H1 (cell line): ENCODE measurements around the gene VEZT. TPM values are rescaled to one million over a fixed set of nuclear protein-coding genes. Genes with fewer than 3 reads are reported as not detected.

Experiments
- CTCF ChIA-PET: fragments of 300-600 bp; sonication (Branson Sonifier 250); formaldehyde crosslinking; loops from one replicate; lab custom pipeline; 2021; ENCODE audit not compliant: partially characterized antibody; lab: Charles Lee
- POLR2A ChIA-PET: fragments of 300-600 bp; sonication (Branson Sonifier 250); formaldehyde crosslinking; loops from one replicate; lab custom pipeline; 2021; ENCODE audit warnings: inconsistent platforms; ENCODE audit not compliant: partially characterized antibody; lab: Charles Lee
- DNase-seq, 2 experiments: peaks; one replicate each; pipeline versions ENCODE4 v3.0.0 to v3.0.0-alpha.2; 2010 to 2022; ENCODE audit warnings: low spot score in 2 of 2, low read depth in 1 of 2, mixed read lengths in 1 of 2
- FAIRE-seq: peaks from 2 replicates; lab custom pipeline; 2011; peaks lifted over from hg19 to GRCh38; lab: Jason Lieb, UNC
- H2AFZ ChIP-seq: 2 replicates; pipeline ENCODE4 v1.8.1; 2012; ENCODE audit warnings: low read length, inconsistent platforms
- H2AK5ac ChIP-seq: 2 replicates; pipeline ENCODE4 v1.6.1; 2013; ENCODE audit warnings: low read depth, low read length
- H2BK120ac ChIP-seq: replicated peaks from 2 replicates; pipeline ENCODE3; 2013; ENCODE audit warnings: low read depth, low read length, inconsistent platforms
- H2BK12ac ChIP-seq: 2 replicates; pipeline ENCODE4 v1.6.1; 2013; ENCODE audit warnings: low read depth, low read length
- H2BK15ac ChIP-seq: 2 replicates; pipeline ENCODE4 v1.6.1; 2013; ENCODE audit warnings: low read length
- H2BK20ac ChIP-seq: 2 replicates; pipeline ENCODE4 v1.6.1; 2013; ENCODE audit warnings: low read length
- H2BK5ac ChIP-seq: 2 replicates; pipeline ENCODE4 v1.6.1; 2013; ENCODE audit warnings: low read depth, low read length
- H3K14ac ChIP-seq: 2 replicates; pipeline ENCODE4 v1.6.1; 2013; ENCODE audit warnings: inconsistent platforms; ENCODE audit not compliant: insufficient read length
- H3K18ac ChIP-seq: 2 replicates; pipeline ENCODE4 v1.6.1; 2013; ENCODE audit warnings: low read length; ENCODE audit errors: extremely low read depth
- H3K23ac ChIP-seq: 2 replicates; pipeline ENCODE4 v1.6.1; 2013; ENCODE audit warnings: inconsistent platforms; ENCODE audit not compliant: insufficient read length
- H3K23me2 ChIP-seq: 2 replicates; pipeline ENCODE4 v1.6.1; 2013; ENCODE audit warnings: low read depth, low read length
- H3K27ac ChIP-seq: 2 replicates; pipeline ENCODE4 v1.6.1; 2011; ENCODE audit warnings: low read depth, low read length, inconsistent platforms
- H3K27me3 ChIP-seq, 4 experiments: replicated peaks in 1 of 4; 1 replicate in 1 of 4; 2 replicates in 3 of 4; pipeline versions ENCODE4 v1.6.1 to v1.8.1; 2011 to 2013; ENCODE audit warnings: low read length in 3 of 4, mild to moderate bottlenecking in 3 of 4, inconsistent platforms in 2 of 4, mixed read lengths in 2 of 4, moderate library complexity in 1 of 4; ENCODE audit not compliant: control insufficient read depth in 3 of 4, insufficient read depth in 3 of 4; ENCODE audit errors: extremely low read depth in 1 of 4
- H3K36me3 ChIP-seq, 4 experiments: 2 replicates each; pipeline versions ENCODE4 v1.6.1 to v1.8.1; 2011 to 2013; ENCODE audit warnings: mild to moderate bottlenecking in 4 of 4, low read length in 3 of 4, moderate library complexity in 2 of 4, control low read depth in 1 of 4, inconsistent platforms in 1 of 4; ENCODE audit not compliant: insufficient read depth in 4 of 4, control insufficient read depth in 2 of 4
- H3K4ac ChIP-seq: replicated peaks from 2 replicates; pipeline ENCODE3; 2013; ENCODE audit warnings: low read length, low read depth, mixed read lengths, inconsistent platforms; ENCODE audit not compliant: insufficient read length
- H3K4me1 ChIP-seq, 4 experiments: replicated peaks in 1 of 4; 1 replicate in 1 of 4; 2 replicates in 3 of 4; pipeline versions ENCODE4 v1.6.1 to v1.8.1; 2011 to 2013; ENCODE audit warnings: low read length in 3 of 4, inconsistent platforms in 2 of 4, mixed read lengths in 1 of 4; ENCODE audit not compliant: insufficient read depth in 4 of 4, control insufficient read depth in 3 of 4
- H3K4me2 ChIP-seq, 2 experiments: 2 replicates each; pipeline versions ENCODE4 v1.6.1 to v1.8.1; 2011 to 2013; ENCODE audit warnings: low read depth in 2 of 2, low read length in 2 of 2, control low read depth in 1 of 2, inconsistent platforms in 1 of 2, mild to moderate bottlenecking in 1 of 2; ENCODE audit not compliant: insufficient read depth in 1 of 2
- H3K4me3 ChIP-seq, 4 experiments: fragments of 200-600, 300-600 bp in 1 of 4; sonication (generic), shearing (Covaris generic), sonication (Bioruptor Twin) in 1 of 4; 2 replicates each; pipeline versions ENCODE4 v1.5.1 to v1.8.1; 2011 to 2016; ENCODE audit warnings: low read length in 4 of 4, low read depth in 3 of 4, control low read depth in 2 of 4, inconsistent platforms in 2 of 4, mild to moderate bottlenecking in 2 of 4, mixed read lengths in 1 of 4, moderate library complexity in 1 of 4; ENCODE audit not compliant: insufficient read depth in 2 of 4; ENCODE audit errors: extremely low read depth in 1 of 4
- H3K56ac ChIP-seq: replicated peaks from 2 replicates; pipeline ENCODE3; 2013; ENCODE audit warnings: low read depth, mild to moderate bottlenecking, mixed read lengths, low read length, inconsistent platforms; ENCODE audit not compliant: insufficient read length
- H3K79me1 ChIP-seq: 2 replicates; pipeline ENCODE4 v1.6.1; 2013; ENCODE audit warnings: low read depth, low read length, control low read depth
- H3K79me2 ChIP-seq, 2 experiments: 2 replicates each; pipeline versions ENCODE4 v1.6.1 to v1.8.1; 2012 to 2013; ENCODE audit warnings: low read length in 2 of 2, mild to moderate bottlenecking in 2 of 2, inconsistent platforms in 1 of 2; ENCODE audit not compliant: insufficient read depth in 2 of 2, control insufficient read depth in 1 of 2
- H3K9ac ChIP-seq, 4 experiments: replicated peaks in 1 of 4; 1 replicate in 1 of 4; 2 replicates in 3 of 4; pipeline versions ENCODE4 v1.6.1 to v1.8.1; 2011 to 2013; ENCODE audit warnings: low read depth in 3 of 4, low read length in 3 of 4, control low read depth in 2 of 4, mild to moderate bottlenecking in 2 of 4, moderate library complexity in 2 of 4, inconsistent platforms in 1 of 4; ENCODE audit errors: extremely low read depth in 1 of 4
- H3K9me3 ChIP-seq, 2 experiments: 2 replicates each; pipeline versions ENCODE4 v1.6.1 to v1.8.1; 2012 to 2013; ENCODE audit warnings: mild to moderate bottlenecking in 2 of 2, moderate library complexity in 2 of 2, control low read depth in 1 of 2, inconsistent platforms in 1 of 2, low read depth in 1 of 2, low read length in 1 of 2, mixed read lengths in 1 of 2; ENCODE audit not compliant: insufficient read depth in 2 of 2
- H4K20me1 ChIP-seq, 2 experiments: replicated peaks in 1 of 2; 2 replicates each; pipeline versions ENCODE3 to v1.8.1; 2011 to 2013; ENCODE audit warnings: inconsistent platforms in 2 of 2, low read length in 2 of 2, mild to moderate bottlenecking in 1 of 2; ENCODE audit not compliant: insufficient read depth in 2 of 2, control insufficient read depth in 1 of 2
- H4K5ac ChIP-seq: 2 replicates; pipeline ENCODE4 v1.6.1; 2013; ENCODE audit warnings: low read length, low read depth, mixed read lengths, inconsistent platforms; ENCODE audit not compliant: insufficient read length
- H4K8ac ChIP-seq: 2 replicates; pipeline ENCODE4 v1.8.0; 2013; ENCODE audit warnings: mild to moderate bottlenecking, moderate library complexity, low read length, inconsistent platforms; ENCODE audit not compliant: insufficient read depth; ENCODE audit errors: extremely low read depth
- H4K91ac ChIP-seq: replicated peaks from 2 replicates; pipeline ENCODE3; 2013; ENCODE audit warnings: low read length, mixed read lengths, inconsistent platforms; ENCODE audit not compliant: insufficient read length
- BCL11A ChIP-seq, 2 experiments: IDR thresholded peaks; one replicate each; pipeline ENCODE4 v1.6.1; 2011; ENCODE audit warnings: low read depth in 2 of 2, low read length in 2 of 2, mild to moderate bottlenecking in 2 of 2
- CBX5 ChIP-seq: fragments of 300-800, 300-1000 bp; sonication (generic); IDR thresholded peaks from 2 replicates; pipeline ENCODE4 v1.7.1; 2016; ENCODE audit warnings: antibody characterized with exemption, low read length, low read depth
- CBX8 ChIP-seq: fragments of 300-800, 300-1000 bp; sonication (generic); IDR thresholded peaks from 2 replicates; pipeline ENCODE4 v1.7.1; 2016; ENCODE audit warnings: low read depth, low read length, borderline replicate concordance
- CHD2 ChIP-seq: IDR thresholded peaks from 2 replicates; pipeline ENCODE4 v1.6.1; 2012; ENCODE audit warnings: low read length, improper control_type of control experiment
- GTF2F1 ChIP-seq: IDR thresholded peaks from 2 replicates; pipeline ENCODE4 v1.6.1; 2012; ENCODE audit warnings: low read depth, low read length, improper control_type of control experiment, borderline replicate concordance
- KDM5A ChIP-seq: fragments of 200-600 bp; IDR thresholded peaks from 2 replicates; pipeline ENCODE4 v1.7.1; 2012; ENCODE audit warnings: mild to moderate bottlenecking, low read length, inconsistent platforms, mixed read lengths
- MAX ChIP-seq: IDR thresholded peaks from 2 replicates; pipeline ENCODE4 v1.6.1; 2012; ENCODE audit warnings: inconsistent platforms
- NRF1 ChIP-seq: IDR thresholded peaks from 2 replicates; pipeline ENCODE4 v1.6.1; 2011; ENCODE audit warnings: mild to moderate bottlenecking, low read depth, low read length, improper control_type of control experiment
- POLR2A ChIP-seq, 2 experiments: IDR thresholded peaks; 1 replicate in 1 of 2; 2 replicates in 1 of 2; pipeline ENCODE4 v1.6.1; 2011; ENCODE audit warnings: low read depth in 2 of 2, low read length in 2 of 2, mild to moderate bottlenecking in 2 of 2; ENCODE audit errors: control extremely low read depth in 1 of 2
- POU5F1 ChIP-seq: IDR thresholded peaks from 2 replicates; pipeline ENCODE4 v1.6.1; 2011; ENCODE audit warnings: low read depth, mild to moderate bottlenecking, low read length, moderate library complexity
- RFX5 ChIP-seq: IDR thresholded peaks from 2 replicates; pipeline ENCODE4 v1.6.1; 2011; ENCODE audit warnings: low read depth, low read length, improper control_type of control experiment, borderline replicate concordance
- SIRT6 ChIP-seq: IDR thresholded peaks from one replicate; pipeline ENCODE4 v1.7.1; 2012; ENCODE audit warnings: low read length, inconsistent platforms
- SIX5 ChIP-seq: IDR thresholded peaks from 2 replicates; pipeline ENCODE4 v1.6.1; 2011; ENCODE audit warnings: mild to moderate bottlenecking, low read depth, low read length
- TBP ChIP-seq: IDR thresholded peaks from 2 replicates; pipeline ENCODE4 v1.6.1; 2011; ENCODE audit warnings: low read depth, low read length, improper control_type of control experiment
- USF2 ChIP-seq: IDR thresholded peaks from 2 replicates; pipeline ENCODE4 v1.6.1; 2011; ENCODE audit warnings: low read length, improper control_type of control experiment
- WGBS, 2 experiments: shearing (Covaris generic) in 1 of 2; methylation state at CpG; one replicate each; pipeline versions ENCODE4 v1.1.6 to v1.1.7; 2013 to 2015; ENCODE audit warnings: low lambda C conversion rate in 2 of 2, mixed read lengths in 2 of 2, inconsistent platforms in 1 of 2, low coverage in 1 of 2, missing lambda C conversion rate in 1 of 2; ENCODE audit not compliant: insufficient replicate concordance in 2 of 2, insufficient coverage in 1 of 2, insufficient read length in 1 of 2; ENCODE audit errors: extremely low coverage in 1 of 2, missing lambda C conversion rate in 1 of 2; 5-methylcytosine and 5-hydroxymethylcytosine counted together
- polyA plus RNA-seq, 7 experiments: library from polyadenylated mRNA; depleted of rRNA in 3 of 7; stranded (reverse) in 5 of 7; unstranded in 2 of 7; fragments of >200 nt in 5 of 7; fragments of 200-250 nt in 2 of 7; gene quantifications; 1 replicate in 5 of 7; 2 replicates in 1 of 7; 4 replicates in 1 of 7; pipeline versions ENCODE4 v1.2.1 to v1.2.3, GENCODE V29; 2011 to 2013; ENCODE audit warnings: missing spikeins in 2 of 7, mixed read lengths in 2 of 7
- total RNA-seq: library from RNA; stranded (reverse); fragmentation: NEBNext Ultra II Directional; extraction: Animal tissue kit (Norgen Biotek cat#: 25700); gene quantifications from 2 replicates; pipeline ENCODE4 v1.2.1, GENCODE V29; 2021

VEZT gene
- total and polyA plus RNA-seq, 2 of the 8 experiments (the other 6 are each of a cell fraction or from before 2014, with no cell fraction given) = 44.0 to 56.1 TPM

- Histone ChIP-seq H3K56ac (no peak overlapping the region), H3K18ac (no peak overlapping the region), H3K79me2 (no peaks in the 10 kb centered on the region), H4K91ac (no peak overlapping the region), H3K4ac (no peak overlapping the region), H2BK15ac (no peak overlapping the region), H2AK5ac (no peak overlapping the region), H3K9ac (no peak overlapping the region), H4K5ac (no peak overlapping the region), H3K27me3 (no peaks in the 10 kb centered on the region), H2BK120ac (no peak overlapping the region), H3K4me3 (no peak overlapping the region), H4K20me1 (no peaks in the 10 kb centered on the region), H3K27ac (no peak overlapping the region), H2AFZ (no peak overlapping the region), H3K23ac (no peak overlapping the region), H3K4me2 (no peak overlapping the region), H2BK12ac (no peak overlapping the region), H3K23me2 (no peaks in the 10 kb centered on the region), H3K36me3 (no peaks in the 10 kb centered on the region), H3K79me1 (no peaks in the 10 kb centered on the region), H2BK20ac (no peak overlapping the region), H3K4me1 (no peaks in the 10 kb centered on the region), H4K8ac (no peak overlapping the region), H3K14ac (no peak overlapping the region), H3K9me3 (no peaks in the 10 kb centered on the region), H2BK5ac (no peak overlapping the region)
- WGBS, 2 experiments = 93% methylated on average over 4 of the region's 4 CpGs; no CpG with 5 or more reads in 1 of the 2 experiments
- FAIRE-seq (no peak), DNase-seq (no peak)
- CTCF ChIA-PET = interaction anchor here (1.0 to 1.4 kb wide), 2 partner anchors 9 to 192 kb away, joined by 3 to 4 read pairs; no protein-coding TSS in a partner anchor
- POLR2A ChIA-PET = no interaction called here
- TF ChIP-seq POLR2A (IDR thresholded peaks at IDR 0.05; ENCODE audit: control extremely low read depth in 1 of 2, low read depth in 2 of 2, low read length in 2 of 2) = no peak
- TF ChIP-seq USF2 = no peak
- no peak for TF ChIP-seq CHD2
- no peak for TF ChIP-seq CBX5
- no peak for TF ChIP-seq SIX5
- TF ChIP-seq MAX = no peak
- no peak for TF ChIP-seq NRF1
- no peak for TF ChIP-seq BCL11A (IDR thresholded peaks at IDR 0.05; ENCODE audit: low read depth in 2 of 2, low read length in 2 of 2)
- no peak for TF ChIP-seq RFX5
- TF ChIP-seq TBP = no peak
- no peak for TF ChIP-seq SIRT6
- TF ChIP-seq POU5F1 = no peak
- TF ChIP-seq GTF2F1 = no peak
- no peak for TF ChIP-seq KDM5A
- TF ChIP-seq CBX8 = no peak
Observed at GRCh38 chr12:95325501-95325900, 107.9 kb downstream of the VEZT start.
